NT2/D1 (cell line): ENCODE data around the gene PLEKHH2.

Source experiments
- DNase-seq: peaks from one replicate; pipeline ENCODE4 v3.0.0-alpha.2; 2011; ENCODE audit warnings: low read depth, low spot score
- H3K27me3 ChIP-seq: 2 replicates; pipeline ENCODE4 v1.6.0; 2011; ENCODE audit warnings: mild to moderate bottlenecking; ENCODE audit not compliant: insufficient read length, insufficient read depth
- H3K36me3 ChIP-seq: 2 replicates; pipeline ENCODE4 v1.6.1; 2011; ENCODE audit warnings: mild to moderate bottlenecking, low read length, mixed read lengths; ENCODE audit not compliant: insufficient read depth, insufficient read length
- H3K4me1 ChIP-seq: 2 replicates; pipeline ENCODE4 v1.5.1; 2011; ENCODE audit not compliant: insufficient read depth, insufficient read length
- H3K4me3 ChIP-seq: 2 replicates; pipeline ENCODE4 v1.5.1; 2011; ENCODE audit warnings: low read depth; ENCODE audit not compliant: insufficient read length
- H3K9ac ChIP-seq: 2 replicates; pipeline ENCODE4 v1.6.0; 2011; ENCODE audit warnings: low read depth; ENCODE audit not compliant: insufficient read length
- H3K9me3 ChIP-seq: 2 replicates; pipeline ENCODE4 v1.5.1; 2011; ENCODE audit warnings: mild to moderate bottlenecking, low read length; ENCODE audit not compliant: insufficient read depth
- SUZ12 ChIP-seq: IDR thresholded peaks from 2 replicates; pipeline ENCODE4 v1.6.1; 2011; ENCODE audit not compliant: insufficient read length, insufficient read depth; ENCODE audit errors: extremely low read depth
- YY1 ChIP-seq: IDR thresholded peaks from 2 replicates; pipeline ENCODE4 v1.6.1; 2011; ENCODE audit not compliant: insufficient read length, insufficient read depth
- ZNF274 ChIP-seq: IDR thresholded peaks from 2 replicates; pipeline ENCODE4 v1.6.1; 2011; ENCODE audit warnings: mild to moderate bottlenecking, low read depth, low read length

PLEKHH2 gene

GRCh38 chr2:43605079-43605655 lies 31.9 kb upstream of the PLEKHH2 start:
- TF ChIP-seq ZNF274 (no peak), YY1 (no peak), SUZ12 (no peak)
- H3K4me3 ChIP-seq, result no peak overlapping the region
- H3K9me3 ChIP-seq, result no peaks in the 10 kb centered on the region
- H3K4me1 ChIP-seq, result no peaks in the 10 kb centered on the region
- H3K36me3 ChIP-seq, result no peaks in the 10 kb centered on the region
- no peak for DNase-seq
- H3K27me3 ChIP-seq, result no peaks in the 10 kb centered on the region
- no peak overlapping the region for H3K9ac ChIP-seq

DNA sequence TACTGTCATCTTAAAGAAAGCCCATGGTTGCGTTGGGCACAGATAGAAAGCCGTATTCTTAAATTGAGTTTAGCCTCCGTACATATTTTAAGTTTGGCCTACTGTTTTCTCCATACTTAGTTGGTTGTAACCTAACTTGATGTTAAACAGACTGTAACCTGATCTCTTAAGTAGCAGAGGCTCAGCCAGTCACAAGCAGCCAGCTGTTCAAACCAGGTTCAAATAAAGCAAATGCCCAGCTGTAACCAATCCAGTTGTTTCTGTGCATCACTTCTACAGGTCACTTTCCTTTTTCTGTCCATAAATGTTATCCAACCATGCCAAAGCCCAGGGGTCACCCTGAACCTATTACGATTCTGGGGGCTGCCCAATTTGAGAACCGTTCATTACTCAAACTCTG lies 31.2 kb upstream of the PLEKHH2 start:
- no peaks in the 10 kb centered on the region for H3K36me3 ChIP-seq
- H3K27me3 ChIP-seq, result no peaks in the 10 kb centered on the region
- no peaks in the 10 kb centered on the region for H3K9me3 ChIP-seq
- no peaks in the 10 kb centered on the region for H3K4me1 ChIP-seq
- TF ChIP-seq SUZ12 (no peak), ZNF274 (no peak), YY1 (no peak)
- no peak for DNase-seq
- H3K4me3 ChIP-seq, result no peak overlapping the region
- no peak overlapping the region for H3K9ac ChIP-seq

GRCh38 chr2:43609290-43609918 lies 27.7 kb upstream of the PLEKHH2 start:
- no peaks in the 10 kb centered on the region for H3K27me3 ChIP-seq
- peak; percentile 38 for DNase-seq
- H3K4me1 ChIP-seq, result no peaks in the 10 kb centered on the region
- no peaks in the 10 kb centered on the region for H3K36me3 ChIP-seq
- H3K4me3 ChIP-seq, result no peak overlapping the region
- no peaks in the 10 kb centered on the region for H3K9me3 ChIP-seq
- no peak for TF ChIP-seq YY1
- TF ChIP-seq SUZ12, result no peak
- no peak for TF ChIP-seq ZNF274
- H3K9ac ChIP-seq, result no peak overlapping the region

- no peak overlapping the region for H3K9ac ChIP-seq
- H3K4me3 ChIP-seq, result no peak overlapping the region
- no peaks in the 10 kb centered on the region for H3K36me3 ChIP-seq
- DNase-seq, result no peak
- no peaks in the 10 kb centered on the region for H3K27me3 ChIP-seq
- no peaks in the 10 kb centered on the region for H3K9me3 ChIP-seq
- TF ChIP-seq ZNF274 (no peak), YY1 (no peak), SUZ12 (no peak)
- H3K4me1 ChIP-seq, result no peaks in the 10 kb centered on the region
Measured at GRCh38 chr2:43610361-43610760, 26.7 kb upstream of the PLEKHH2 start.

GRCh38 chr2:43611987-43612894 lies 24.8 kb upstream of the PLEKHH2 start:
- TF ChIP-seq YY1 (no peak), ZNF274 (no peak), SUZ12 (no peak)
- H3K9ac ChIP-seq, result no peak overlapping the region
- DNase-seq, result peak; percentile 71
- no peaks in the 10 kb centered on the region for H3K27me3 ChIP-seq
- H3K9me3 ChIP-seq, result no peaks in the 10 kb centered on the region
- no peaks in the 10 kb centered on the region for H3K36me3 ChIP-seq
- H3K4me1 ChIP-seq, result no peaks in the 10 kb centered on the region
- no peak overlapping the region for H3K4me3 ChIP-seq

DNA sequence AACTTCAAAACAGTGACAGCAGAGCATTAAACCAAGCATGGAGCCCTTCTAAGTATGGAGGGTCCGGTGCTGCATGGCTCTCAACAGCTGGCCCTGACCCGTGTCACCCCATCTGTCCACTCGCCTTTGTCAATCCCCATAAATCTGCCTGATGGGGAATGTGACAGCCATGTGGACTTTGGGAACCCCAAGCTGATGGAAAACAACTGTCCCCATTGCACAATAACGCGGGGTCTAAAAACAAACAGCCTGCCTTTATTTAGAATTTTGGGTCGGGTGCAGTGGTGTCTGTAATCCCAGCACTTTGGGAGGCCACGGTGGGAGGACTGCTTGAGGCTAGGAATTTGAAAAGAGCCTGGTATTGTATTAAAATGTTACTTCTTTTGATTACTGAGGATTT lies 24.1 kb upstream of the PLEKHH2 start:
- no peak for DNase-seq
- TF ChIP-seq ZNF274 (no peak), YY1 (no peak), SUZ12 (no peak)
- no peak overlapping the region for H3K9ac ChIP-seq
- H3K36me3 ChIP-seq, result no peaks in the 10 kb centered on the region
- no peak overlapping the region for H3K4me3 ChIP-seq
- no peaks in the 10 kb centered on the region for H3K4me1 ChIP-seq
- H3K27me3 ChIP-seq, result no peaks in the 10 kb centered on the region
- no peaks in the 10 kb centered on the region for H3K9me3 ChIP-seq
